ENCODE results near the gene KRT79. TPM values are rescaled to one million over a fixed set of nuclear protein-coding genes. Genes with fewer than 3 reads are reported as not detected.

The KRT79 gene
- total and polyA plus RNA-seq, 11 donors = 0.24 TPM; not detected in 10

DNA sequence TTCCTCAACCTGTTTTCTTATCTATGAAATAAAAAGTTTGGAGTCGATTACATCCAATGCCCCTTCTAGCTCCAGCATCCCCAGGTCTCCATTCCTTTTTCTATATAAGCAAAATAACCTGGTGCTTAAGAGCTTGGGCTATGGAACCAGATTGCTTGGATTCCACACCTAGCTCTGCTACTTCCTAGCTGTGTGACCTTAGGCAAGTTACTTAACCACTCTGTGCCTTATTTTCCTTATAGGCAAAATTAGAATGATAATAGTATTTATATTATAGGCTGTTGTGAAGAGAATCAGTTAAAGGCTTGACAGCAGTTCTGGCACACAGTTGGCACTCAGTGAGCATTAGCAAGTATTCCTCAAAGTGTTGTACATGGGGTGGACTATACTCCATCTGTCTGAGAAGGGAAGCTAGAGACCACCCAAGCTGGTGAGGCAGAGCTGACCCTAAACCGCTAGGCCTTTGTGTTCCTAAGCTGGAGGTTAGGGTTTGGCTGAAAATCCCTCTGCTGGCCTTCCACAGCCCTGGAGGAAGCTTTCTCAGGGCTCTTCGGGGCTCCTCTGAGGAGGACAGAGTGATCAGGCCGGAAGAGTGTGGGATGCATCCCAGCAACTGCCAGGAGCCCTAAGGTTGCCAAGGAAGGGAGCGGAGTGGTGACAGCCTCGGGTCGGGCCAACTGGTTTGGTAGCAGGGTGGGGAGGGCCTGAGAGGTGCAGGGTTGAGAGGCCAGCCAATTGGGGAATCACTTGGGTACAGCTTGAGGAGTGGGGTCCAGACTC lies 14.2 kb downstream of the KRT79 start:
- Histone ChIP-seq H3K4me3 (no peak overlapping the region), H3K27me3 (peaks cover 0 to 36% (median 0%) of the 10 kb centered on the region in 9 donors), H3K9me3 (no peaks in the 10 kb centered on the region), H3K27ac (no peak overlapping the region), H3K4me1 (no peaks in the 10 kb centered on the region), H3K36me3 (no peaks in the 10 kb centered on the region)
- DNase-seq (no peak), ATAC-seq (no peak)
- no peak for TF ChIP-seq POLR2A (IDR thresholded peaks at IDR 0.05)
- TF ChIP-seq, protein P1, sequence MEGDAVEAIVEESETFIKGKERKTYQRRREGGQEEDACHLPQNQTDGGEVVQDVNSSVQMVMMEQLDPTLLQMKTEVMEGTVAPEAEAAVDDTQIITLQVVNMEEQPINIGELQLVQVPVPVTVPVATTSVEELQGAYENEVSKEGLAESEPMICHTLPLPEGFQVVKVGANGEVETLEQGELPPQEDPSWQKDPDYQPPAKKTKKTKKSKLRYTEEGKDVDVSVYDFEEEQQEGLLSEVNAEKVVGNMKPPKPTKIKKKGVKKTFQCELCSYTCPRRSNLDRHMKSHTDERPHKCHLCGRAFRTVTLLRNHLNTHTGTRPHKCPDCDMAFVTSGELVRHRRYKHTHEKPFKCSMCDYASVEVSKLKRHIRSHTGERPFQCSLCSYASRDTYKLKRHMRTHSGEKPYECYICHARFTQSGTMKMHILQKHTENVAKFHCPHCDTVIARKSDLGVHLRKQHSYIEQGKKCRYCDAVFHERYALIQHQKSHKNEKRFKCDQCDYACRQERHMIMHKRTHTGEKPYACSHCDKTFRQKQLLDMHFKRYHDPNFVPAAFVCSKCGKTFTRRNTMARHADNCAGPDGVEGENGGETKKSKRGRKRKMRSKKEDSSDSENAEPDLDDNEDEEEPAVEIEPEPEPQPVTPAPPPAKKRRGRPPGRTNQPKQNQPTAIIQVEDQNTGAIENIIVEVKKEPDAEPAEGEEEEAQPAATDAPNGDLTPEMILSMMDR (IDR thresholded peaks at IDR 0.05) = no peak
- intact Hi-C loops (cut with DNase I) = no loop called here
- 71 to 82% (median 78%) methylated on average over 7 of the region's 7 CpGs for WGBS, 4 donors

DNA sequence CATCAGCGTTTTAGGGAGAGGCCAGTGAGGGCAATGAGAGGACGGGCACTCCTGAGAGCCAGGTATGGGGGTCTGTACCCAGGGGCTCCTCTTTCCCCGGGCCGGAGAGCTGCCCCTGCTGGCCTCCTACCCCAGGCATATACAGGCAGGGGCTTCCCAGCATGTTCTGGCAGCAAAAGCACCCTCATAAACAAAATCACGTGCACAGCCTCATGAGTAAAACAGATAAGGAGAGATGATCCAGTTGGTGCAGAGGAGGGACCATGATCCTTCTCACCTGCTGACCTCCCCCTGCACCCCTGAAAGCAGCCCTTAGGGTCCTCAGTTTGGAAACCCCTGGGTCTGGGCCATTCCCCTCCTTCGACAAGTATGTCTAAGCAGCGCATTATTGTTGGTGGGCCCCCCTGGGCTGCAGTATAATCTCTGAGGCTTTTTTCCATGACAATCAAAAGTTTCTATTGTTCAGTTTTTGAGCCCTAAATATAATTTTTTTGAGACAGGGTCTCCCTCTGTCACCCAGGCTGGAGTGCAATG lies 15.2 kb downstream of the KRT79 start:
- intact Hi-C loops (cut with DNase I) = no loop called here
- peaks cover 0 to 36% (median 0%) of the 10 kb centered on the region in 9 donors for H3K27me3 ChIP-seq
- ATAC-seq (no peak), DNase-seq (no peak)
- TF ChIP-seq POLR2A (IDR thresholded peaks at IDR 0.05) = no peak
- TF ChIP-seq, protein P1 (IDR thresholded peaks at IDR 0.05) = no peak
- 45 to 62% (median 56%) methylated on average over 2 to 7 of the region's 7 CpGs for WGBS, 4 donors
- no peak overlapping the region for H3K4me3 ChIP-seq
- no peak overlapping the region for H3K27ac ChIP-seq
- H3K4me1 ChIP-seq = no peaks in the 10 kb centered on the region
- H3K9me3 ChIP-seq = no peaks in the 10 kb centered on the region
- no peaks in the 10 kb centered on the region for H3K36me3 ChIP-seq

GRCh38 chr12:52818388-52818787 lies 15.7 kb downstream of the KRT79 start:
- Histone ChIP-seq H3K36me3 (no peaks in the 10 kb centered on the region), H3K27ac (no peak overlapping the region), H3K4me3 (no peak overlapping the region), H3K9me3 (no peaks in the 10 kb centered on the region), H3K27me3 (peaks cover 0 to 36% (median 0%) of the 10 kb centered on the region in 9 donors), H3K4me1 (no peaks in the 10 kb centered on the region)
- DNase-seq (no peak), ATAC-seq (no peak)
- TF ChIP-seq POLR2A (IDR thresholded peaks at IDR 0.05) = no peak
- TF ChIP-seq, protein P1 (IDR thresholded peaks at IDR 0.05) = no peak
- 48 to 57% (median 52%) methylated on average over 7 of the region's 7 CpGs for WGBS, 4 donors
- intact Hi-C loops (cut with DNase I) = no loop called here

- DNase-seq = no peak
- WGBS, 4 donors = 68 to 73% (median 71%) methylated on average over 2 of the region's 2 CpGs
- Histone ChIP-seq H3K4me3 (no peak overlapping the region), H3K27me3 (peaks cover 0 to 36% (median 0%) of the 10 kb centered on the region in 9 donors), H3K9me3 (no peaks in the 10 kb centered on the region), H3K36me3 (no peaks in the 10 kb centered on the region), H3K27ac (no peak overlapping the region), H3K4me1 (no peaks in the 10 kb centered on the region)
- intact Hi-C loops (cut with DNase I) = no loop called here
- TF ChIP-seq, protein P1 (IDR thresholded peaks at IDR 0.05) = no peak
- no peak for TF ChIP-seq POLR2A (IDR thresholded peaks at IDR 0.05)
- no peak for ATAC-seq
Measured at GRCh38 chr12:52817699-52818238, 16.3 kb downstream of the KRT79 start.

Data from heart left ventricle (tissue), 16 donors.